GM18867 (cell line): ENCODE data around the gene HPN.
"Not testable (repeated sequence)": the region's sequence is repeated elsewhere in the genome, so short reads cannot be mapped to it uniquely, and the experiment has no call there.

Source experiments
- ATAC-seq: cut with Tn5 transposase; IDR thresholded peaks from one replicate; pipeline ENCODE4 v1.9.1; 2021; ENCODE audit warnings: mild to moderate bottlenecking, moderate library complexity; ENCODE audit not compliant: unreplicated experiment

Gene HPN

GRCh38 chr19:35027009-35027408 lies 14.5 kb upstream of the HPN start:
- no peak for ATAC-seq

GRCh38 chr19:35027851-35028599 lies 13.5 kb upstream of the HPN start:
- no peak for ATAC-seq

- not testable (repeated sequence) for ATAC-seq
Observed at GRCh38 chr19:35028600-35028885, 13.0 kb upstream of the HPN start.

GRCh38 chr19:35029275-35029736 lies 12.2 kb upstream of the HPN start:
- ATAC-seq = not testable (repeated sequence)

- ATAC-seq = no peak
Observed at GRCh38 chr19:35029737-35030256, 11.7 kb upstream of the HPN start.

- no peak for ATAC-seq
Observed at GRCh38 chr19:35030257-35031071, 11.1 kb upstream of the HPN start, which contains the start of gene SCN1B. Gene SCN1B, plus strand, starts transcription at chr19:35030470. Its CDS starts 351 bp downstream, at chr19:35030821.

GRCh38 chr19:35031072-35031881 lies 10.2 kb upstream of the HPN start:
- no peak for ATAC-seq

GRCh38 chr19:35032356-35032865 lies 9.1 kb upstream of the HPN start:
- no peak for ATAC-seq

- no peak for ATAC-seq
Observed at GRCh38 chr19:35033067-35034004, 8.2 kb upstream of the HPN start.

GRCh38 chr19:35034005-35034502 lies 7.5 kb upstream of the HPN start:
- ATAC-seq = no peak

- no peak for ATAC-seq
Observed at GRCh38 chr19:35034588-35035382, 6.7 kb upstream of the HPN start.

- ATAC-seq = no peak
Observed at GRCh38 chr19:35037716-35038622, 3.6 kb upstream of the HPN start.

GRCh38 chr19:35038623-35039512 lies 2.7 kb upstream of the HPN start:
- no peak for ATAC-seq

GRCh38 chr19:35039881-35040825 lies 1.4 kb upstream of the HPN start:
- ATAC-seq = no peak

- ATAC-seq = no peak
Observed at GRCh38 chr19:35040826-35041547, 534 bp upstream of the HPN start.
